NCI-H2107 (cell line): Measurements from ENCODE around the gene AP4E1.
"Not testable (repeated sequence)": the region's sequence is repeated elsewhere in the genome, so short reads cannot be mapped to it uniquely, and the experiment has no call there.

Source experiments
- DNase-seq: peaks from one replicate; lab custom pipeline; 2025; lab: John Stamatoyannopoulos, UW

Gene AP4E1

DNA sequence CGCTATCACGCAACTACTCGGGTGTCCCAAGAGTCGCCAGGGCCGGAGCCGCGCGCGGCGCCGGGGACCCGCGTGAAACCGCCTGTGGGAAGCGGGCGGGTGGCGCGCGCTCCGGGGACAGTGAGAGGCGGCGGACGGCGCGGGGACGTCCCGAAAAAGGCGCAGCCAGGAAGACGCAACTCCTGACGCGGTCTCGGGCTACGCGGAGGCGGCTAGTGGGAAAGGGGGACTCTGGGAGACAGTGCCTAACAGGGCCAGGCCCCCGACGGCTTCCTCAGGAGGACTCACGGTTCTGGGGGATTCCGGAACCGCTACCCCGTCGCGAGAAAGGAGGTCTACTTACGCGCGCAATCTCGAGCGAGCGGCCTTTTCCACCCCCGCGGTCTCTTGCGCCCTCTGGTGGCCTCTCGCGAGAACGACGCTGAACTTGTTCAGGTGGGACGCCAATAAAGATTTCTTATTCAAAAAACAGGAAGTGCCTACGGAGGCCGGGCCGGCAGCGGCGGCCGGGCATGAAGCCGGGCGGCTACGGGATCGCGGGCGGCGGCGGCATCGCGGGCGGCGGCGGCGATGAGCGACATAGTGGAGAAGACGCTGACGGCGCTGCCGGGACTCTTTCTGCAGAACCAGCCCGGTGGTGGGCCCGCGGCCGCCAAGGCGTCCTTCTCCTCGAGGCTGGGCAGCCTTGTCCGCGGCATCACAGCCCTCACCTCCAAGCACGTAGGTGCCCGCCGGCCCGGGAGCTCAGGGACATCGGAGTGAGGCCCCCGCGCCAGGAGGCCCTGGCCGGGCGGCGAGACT lies at the start of gene AP4E1:
Gene AP4E1, plus strand, starts transcription at position 475 of the 801 bp plus-strand sequence. Its CDS starts 96 bp downstream, at position 571.
- peak; percentile 57 for DNase-seq

DNA sequence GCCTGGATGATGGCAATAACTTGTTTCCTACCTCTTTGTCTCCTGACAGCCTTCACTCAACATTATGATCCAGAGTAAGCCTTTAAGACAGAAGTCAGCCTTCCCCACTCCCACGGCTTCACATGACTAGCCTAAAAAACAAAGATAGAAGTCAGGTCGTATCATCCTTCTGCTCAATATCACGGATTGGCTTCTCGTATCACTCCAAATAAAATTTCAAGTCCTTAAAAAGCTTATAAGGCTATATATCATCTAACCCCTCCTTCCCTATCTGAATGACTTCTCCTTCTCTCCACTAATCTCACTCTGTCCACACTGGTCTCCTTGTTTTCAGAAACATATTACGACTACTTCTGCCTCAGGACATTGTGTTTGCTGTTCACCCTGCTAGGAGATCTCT lies 47.7 kb upstream of the AP4E1 start:
- DNase-seq: no peak

DNA sequence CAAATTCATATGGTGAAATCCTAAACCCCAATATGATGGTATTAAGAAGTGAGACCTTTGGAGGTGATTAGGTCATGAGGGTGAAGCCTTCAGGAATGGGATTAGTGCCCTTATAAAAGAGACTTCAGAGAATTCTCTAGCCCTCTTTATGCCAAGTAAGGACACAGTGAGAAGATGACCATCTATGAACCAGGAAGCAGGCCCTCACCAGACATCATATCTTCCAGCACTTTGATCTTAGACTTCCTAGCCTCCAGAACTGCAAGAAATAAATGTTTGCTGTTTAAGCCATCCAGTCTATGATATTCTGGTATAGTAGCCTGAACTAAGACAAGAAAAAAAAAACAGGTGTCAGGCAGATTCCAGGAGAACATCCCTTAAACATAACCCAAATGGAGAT lies 45.9 kb upstream of the AP4E1 start:
- no peak for DNase-seq

DNA sequence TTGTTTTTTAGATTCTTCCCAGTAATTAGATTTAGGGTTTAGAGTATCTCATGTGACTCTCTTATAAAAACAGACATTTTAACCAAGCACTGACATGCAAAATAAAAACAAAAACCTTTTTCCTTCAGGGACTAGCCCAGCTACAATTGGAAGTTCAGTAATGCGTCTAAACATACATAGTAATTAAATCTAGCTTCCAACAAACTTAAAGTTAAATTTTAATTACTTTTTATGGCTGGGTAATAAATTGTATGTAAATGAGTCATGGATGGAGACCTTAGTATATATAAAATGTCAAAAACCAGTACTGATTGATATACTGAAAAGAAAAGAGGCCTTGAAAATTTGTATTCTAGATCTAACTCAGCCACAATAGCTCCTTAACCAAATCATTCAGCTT lies 43.6 kb upstream of the AP4E1 start:
- DNase-seq: no peak

DNA sequence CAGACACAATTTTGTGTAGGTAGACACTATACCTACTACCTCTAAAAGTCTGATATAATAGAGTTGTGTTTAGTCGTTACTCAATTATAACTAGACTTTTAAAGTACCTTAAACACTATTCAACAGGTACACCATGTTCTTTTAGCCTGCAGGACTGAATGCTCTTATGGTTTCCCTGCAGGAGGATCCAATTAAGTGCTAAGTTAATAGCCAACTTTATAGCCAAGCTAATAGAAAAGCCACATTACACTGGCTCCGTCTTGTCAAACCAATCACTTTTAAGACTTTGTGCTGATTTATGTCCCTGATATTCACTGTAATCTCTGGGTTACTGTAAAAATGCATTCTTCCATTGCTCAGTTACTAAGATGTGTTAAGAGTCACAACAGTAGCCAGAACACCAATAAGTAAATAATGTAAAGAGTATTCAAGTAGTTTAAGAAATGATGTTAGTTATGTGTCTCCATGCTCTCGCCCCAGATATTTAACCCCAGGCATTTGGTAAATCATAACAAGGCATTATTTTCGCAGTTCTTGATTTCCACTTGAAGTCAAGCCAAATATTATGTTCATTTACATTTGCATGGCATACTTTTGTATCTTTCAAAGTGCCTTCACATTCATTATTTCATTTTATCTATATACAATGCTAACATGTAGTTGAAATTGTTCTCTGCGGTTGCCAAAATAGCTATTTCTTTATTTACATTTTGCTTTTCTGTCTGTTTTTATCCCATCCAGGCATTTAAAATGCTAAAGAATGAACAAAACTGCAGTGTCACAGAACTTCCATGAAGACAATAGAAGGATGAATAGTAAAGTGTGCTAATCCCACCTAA lies 42.7 kb upstream of the AP4E1 start:
- DNase-seq: no peak

DNA sequence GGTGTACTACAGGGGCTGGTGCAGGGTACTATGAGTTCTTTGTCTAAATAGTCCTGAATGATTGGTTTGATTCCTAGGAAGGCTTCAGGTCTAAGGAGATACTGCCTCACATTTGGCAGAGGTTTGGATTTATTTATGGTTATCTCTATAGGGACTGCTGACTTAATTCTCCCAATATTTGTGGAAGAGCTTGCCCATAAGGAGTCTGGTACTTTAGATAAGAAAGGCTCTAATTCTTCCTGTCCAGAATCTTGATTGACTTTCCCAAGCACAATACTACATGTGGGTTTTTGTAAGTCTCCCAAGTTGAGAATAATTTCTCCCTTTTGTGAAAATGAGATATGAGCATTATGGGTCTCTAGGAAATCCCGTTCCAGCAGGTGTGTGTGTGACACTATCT lies 36.7 kb upstream of the AP4E1 start:
- DNase-seq: no peak

DNA sequence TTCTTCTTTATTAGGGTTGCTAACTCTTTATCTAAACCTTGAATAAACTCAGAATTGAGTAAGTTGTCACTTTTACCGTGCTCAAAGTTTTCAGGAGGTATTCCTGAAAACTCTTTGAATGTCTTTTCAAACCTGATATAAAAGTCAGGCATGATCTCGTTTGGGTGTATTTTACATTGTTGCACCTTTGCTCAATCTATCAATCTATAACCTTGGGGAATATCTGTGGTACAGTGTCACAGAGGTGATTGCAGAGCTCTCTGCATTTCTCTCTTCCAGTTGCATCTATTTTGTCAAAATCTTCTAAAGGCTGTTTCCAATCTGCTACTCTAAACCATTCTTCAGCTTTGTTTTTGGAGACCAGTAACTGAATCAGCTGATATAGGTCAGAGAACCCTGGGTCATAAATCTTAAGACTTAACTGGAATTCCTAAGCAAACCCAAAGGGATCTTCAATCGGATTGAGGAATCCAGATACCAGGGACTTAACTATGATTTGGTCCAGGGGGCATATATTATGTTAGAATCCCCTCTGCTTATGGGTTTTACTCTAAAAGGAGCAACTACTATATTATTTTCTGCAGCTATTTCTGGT lies 35.6 kb upstream of the AP4E1 start:
- no peak for DNase-seq

DNA sequence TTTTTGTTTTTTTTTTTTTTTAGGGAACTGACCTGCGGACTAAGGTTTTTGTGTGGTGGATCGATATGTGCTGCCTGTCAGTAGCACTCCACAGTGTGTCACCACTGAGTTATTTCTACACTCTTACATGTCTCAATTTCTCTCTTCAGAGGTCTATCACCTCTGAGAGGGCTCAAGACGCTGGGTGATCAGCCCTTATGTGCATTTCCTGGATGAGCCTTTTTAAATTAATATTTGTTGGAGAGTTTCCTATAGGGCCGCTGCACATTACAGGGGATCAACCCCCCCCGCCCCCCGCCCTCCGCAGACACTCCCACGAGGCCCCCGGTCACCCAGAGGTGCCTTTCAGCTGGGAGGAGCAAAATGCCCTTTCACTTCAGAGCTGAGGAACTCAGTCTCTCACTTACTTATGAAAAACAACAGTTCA lies 34.5 kb upstream of the AP4E1 start:
- no peak for DNase-seq

DNA sequence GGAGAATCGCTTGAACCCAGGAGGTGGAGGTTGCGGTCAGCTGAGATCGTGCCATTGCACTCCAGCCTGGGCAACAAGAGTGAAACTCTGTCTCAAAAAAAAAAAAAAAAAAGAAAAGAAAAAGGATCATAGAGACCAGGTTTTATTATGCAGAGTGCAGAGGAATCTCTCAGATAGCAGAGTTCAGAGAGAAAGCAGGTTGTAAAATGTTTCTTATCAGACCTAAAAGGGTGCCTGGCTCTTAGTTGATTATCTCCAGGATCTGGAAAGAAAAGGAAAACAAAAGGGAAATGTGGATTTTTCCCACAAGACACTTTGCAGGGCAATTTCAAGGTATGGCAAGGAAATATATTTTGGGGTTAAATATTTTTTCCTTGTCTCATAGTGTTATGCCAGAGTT lies 33.2 kb upstream of the AP4E1 start:
- not testable (repeated sequence) for DNase-seq

DNA sequence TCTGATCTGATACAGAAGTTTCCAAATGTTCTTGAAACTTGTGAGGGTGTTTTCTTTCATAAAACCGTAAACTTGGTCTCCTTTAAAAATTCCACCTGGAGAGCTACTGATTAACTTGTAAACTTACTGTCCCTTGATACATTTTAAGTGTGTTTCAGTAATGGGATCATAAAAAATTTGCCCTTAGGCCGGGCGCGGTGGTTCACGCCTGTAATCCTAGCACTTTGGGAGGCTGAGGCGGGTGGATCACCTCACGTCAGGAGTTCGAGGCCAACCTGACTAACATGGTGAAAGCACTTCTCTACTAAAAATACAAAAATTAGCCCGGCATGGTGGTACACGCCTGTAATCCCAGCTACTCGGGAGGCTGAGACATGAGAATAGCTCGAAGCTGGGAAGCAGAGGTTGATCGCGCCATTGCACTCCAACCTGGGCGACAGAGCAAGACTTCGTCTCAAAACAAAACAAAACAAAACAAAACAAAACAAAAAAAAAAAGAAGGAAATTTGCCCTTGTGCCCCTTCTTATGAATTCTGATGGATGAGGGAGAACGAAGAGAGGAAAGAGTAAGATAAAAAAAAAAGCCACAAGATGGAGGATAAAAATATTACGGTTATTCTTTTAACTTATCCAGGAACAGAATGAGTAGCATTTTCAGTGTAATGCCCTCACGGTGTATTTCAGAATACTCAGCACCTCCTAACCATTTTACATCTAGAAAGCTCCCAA lies 32.1 kb upstream of the AP4E1 start:
- DNase-seq: no peak

DNA sequence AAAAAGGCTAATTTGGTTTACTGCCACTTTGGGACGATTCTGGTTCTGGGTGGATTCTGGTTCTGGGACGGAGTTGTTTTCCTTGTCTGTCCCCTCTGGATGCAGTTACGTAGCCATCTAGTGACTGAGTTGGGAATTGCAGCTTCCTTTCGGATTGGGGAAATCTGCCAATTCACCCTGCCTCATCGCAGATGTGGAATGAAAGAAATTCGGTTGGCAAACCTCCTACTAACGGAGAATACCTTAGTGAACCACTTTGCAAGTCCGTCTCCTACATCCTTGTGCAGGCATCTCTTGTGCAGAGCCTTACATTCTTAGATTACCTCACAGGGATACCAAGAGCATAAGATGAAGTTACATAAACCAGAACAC lies 31.5 kb upstream of the AP4E1 start:
- DNase-seq: peak; percentile 10

DNA sequence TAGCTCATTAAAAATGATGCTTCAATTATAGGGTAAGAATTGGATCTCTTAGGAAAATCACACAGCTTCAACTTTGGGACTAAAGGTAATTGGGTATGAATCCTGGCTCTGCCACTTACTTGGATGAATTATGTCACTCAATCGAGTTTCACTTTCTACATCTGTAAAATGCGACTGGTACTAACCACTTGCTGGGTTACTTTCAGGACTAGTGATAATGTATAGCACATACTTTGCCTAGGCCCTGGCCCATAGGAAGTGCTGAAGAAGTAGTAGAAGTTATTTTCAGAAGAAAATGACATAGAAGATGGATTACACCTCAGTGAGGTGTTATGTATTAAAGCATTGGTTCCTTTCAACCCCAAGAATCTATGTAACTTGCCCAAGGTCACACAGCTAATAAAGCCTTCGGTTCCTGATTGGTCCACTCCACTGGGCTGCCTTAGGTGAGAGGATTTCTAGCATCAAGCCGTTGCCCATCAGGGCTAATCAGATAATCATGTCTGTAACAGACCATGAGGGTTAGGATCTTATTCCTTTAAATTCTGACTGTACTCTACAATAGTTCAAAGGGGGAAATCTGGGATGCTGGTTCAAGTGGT lies 29.4 kb upstream of the AP4E1 start:
- DNase-seq: no peak

DNA sequence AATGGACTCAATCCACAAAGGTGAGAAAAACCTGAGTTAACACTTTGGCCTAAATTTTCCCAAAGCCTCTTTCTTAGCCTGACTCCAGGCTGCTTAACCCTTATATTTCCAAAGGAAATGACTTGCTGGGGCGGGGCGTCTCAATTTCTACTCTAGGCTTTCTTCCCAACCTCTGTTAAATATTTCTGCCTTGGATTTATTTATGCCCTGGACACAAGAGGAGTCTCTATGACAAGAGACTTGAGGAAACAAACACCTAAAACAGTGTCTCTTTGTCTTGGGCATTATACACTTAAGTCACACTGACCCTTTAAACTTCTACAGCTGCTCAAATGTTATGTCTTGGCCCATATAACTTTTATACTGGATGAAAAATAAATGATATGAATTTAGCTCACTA lies 28.3 kb upstream of the AP4E1 start:
- no peak for DNase-seq

DNA sequence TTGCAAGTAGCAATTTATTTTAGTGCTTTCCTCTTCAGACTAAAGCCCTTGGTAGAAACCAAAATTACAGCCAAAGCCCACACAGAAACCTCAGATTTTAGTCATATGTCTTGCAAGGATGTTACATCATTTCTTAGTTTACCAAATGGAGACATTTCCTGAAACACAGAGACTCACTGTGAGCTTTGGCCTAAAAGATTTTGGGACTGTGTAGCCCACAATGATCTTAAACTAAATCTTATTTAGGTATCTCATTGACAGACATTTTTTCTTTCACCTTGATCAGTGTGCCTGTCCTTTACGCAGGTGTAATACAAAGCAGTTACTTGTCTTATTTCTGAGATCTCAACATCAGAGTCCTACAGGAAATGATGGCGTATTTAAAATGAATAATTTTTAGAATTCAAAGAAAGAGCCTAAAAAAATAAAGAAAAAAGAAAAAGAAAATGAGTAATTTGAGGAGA lies 27.8 kb upstream of the AP4E1 start:
- no peak for DNase-seq

DNA sequence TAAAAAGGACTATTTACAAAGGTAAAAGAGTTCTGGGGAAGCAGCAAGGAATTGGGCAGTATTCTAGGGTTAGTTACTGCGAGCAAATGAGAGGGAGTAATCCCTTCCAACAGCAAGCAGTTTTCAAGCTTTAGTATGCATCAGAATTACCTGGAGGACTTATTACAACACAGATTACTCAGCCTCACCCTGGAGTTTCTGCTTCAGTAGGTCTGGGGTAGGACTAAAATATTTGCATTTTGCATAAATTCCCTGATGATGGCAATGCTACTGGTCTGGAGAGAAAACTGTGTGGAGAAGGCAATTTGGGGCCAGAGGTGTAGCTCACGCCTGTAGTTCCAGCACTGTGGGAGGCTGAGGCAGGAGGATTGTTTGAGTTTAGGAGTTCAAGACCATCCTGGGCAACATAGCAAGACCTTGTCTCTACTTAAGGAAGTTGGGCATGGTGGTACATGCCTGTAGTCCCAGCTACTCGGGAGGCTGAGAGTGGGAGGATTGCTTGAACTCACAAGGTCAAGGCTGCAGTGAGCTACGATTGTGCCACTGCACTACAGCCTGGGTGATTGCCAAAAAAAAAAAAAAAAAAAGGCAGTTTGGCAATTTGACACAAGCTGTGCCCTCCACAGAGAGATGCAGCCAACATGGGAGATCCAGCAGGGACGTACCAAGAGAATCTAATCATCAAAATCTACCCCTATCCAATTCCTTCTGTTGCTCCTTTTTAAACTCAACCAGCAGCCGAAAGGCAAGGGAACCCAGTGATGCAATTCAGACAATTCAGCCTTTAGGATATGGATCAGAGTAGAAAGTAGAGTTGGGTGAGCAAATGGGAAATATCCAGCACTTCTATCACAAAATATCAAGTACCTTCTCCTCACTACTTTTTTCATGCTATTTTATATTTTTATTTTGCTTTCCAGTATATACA lies 27.1 kb upstream of the AP4E1 start:
- DNase-seq: no peak

DNA sequence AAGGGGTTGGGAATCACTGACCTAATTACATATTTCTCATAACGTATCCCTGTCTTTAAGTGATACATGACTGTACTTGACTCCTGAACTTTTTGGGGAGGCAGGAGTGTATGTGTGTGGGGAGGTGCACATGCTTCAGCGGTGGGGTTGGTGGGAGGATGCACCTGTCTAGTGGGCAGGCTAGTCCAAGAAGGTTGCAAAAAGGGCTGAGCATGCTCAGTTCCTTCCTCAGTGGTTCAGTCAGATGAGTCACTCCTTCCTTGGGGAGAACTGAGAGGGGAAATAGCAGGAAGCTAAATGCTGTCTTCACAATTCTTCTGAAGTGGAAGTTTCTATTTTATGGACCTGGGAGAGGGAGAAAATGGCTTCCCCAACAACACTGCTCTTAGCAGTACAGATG lies 24.6 kb upstream of the AP4E1 start:
- DNase-seq: no peak

DNA sequence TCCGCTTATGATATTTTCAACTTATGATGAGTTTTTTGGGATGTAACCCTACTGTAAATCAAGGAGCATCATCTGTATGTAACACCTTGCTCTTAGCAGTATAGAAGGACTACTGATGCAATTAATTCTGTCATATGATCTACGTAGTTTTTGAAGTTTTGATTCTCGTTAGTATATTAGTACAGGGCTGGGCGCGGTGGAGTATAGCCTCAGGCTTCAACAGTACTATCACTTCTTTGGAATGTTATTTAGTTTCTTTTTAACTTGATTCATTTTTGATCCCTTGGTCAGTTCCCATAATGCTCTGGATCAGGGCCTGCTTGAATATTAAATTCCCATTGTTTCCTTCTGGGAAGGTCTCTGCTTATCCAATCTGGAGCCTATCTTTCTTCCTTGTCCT lies 23.9 kb upstream of the AP4E1 start:
- no peak for DNase-seq

DNA sequence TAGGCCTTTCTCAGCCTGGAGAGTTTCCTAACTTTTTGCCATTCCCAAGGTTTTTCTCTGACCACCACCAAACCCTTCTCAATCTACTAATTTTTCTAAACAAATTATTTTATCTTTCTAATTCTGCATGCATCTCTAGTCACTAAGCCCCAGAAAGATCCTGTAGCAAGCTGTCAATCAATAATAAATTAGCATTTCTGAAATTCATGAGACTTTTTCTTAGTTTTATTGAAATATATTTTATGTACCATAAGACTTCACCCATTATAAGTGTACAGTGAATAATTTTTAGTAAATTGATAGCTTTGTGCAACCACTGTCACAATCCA lies 22.4 kb upstream of the AP4E1 start:
- no peak for DNase-seq

DNA sequence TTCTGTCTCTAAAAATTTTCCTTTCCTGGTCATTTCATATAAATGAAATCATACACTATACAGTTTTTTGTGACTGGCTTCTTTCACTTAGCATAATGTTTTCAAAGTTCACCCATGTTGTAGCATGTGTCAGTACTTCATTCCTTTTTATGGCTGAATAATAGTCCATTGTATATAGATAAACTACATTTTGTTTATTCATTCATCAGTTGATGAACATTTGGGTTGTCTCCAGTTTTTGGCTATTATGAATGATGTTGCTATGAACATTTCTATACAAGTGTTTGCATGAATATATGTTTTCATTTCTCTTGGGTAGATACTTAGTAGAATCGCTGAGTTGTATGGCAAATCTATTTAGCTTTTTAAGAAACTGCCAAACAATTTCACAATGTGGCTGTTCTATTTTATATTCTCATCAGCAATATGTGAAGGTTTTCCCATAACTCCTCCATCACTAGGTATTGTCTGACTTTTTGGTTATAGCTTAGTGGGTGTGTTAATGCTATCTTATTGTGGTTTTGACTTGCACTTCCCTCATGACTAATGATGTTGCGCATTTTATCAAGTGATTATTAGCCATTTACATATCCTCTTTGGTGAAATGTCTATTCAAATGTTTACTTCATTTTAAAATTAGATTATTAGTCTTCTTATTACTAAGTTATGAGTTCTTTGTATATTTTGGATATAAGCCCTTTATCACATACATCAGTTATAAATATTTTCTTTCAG lies 21.7 kb upstream of the AP4E1 start:
- DNase-seq: no peak

DNA sequence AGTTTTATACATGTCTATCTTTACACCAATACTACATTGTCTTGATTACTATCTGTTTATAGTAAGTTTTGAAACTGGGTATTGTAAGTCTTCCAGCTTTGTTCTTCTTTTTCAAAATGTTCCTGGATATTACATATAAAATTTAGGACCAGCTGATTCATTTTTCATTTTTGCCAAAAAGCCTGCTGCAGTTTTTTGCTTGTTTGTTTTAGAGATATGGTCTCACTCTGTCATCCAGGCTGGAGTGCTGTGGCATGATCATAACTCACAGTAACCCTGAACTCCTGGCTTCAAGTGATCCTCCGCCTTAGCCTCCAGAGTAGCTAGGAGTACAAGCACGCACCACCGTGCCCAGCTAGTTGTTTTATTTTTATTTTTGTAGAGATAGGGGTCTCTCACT lies 20.4 kb upstream of the AP4E1 start:
- DNase-seq: no peak
